NCI-H774 (cell line): ENCODE measurements around the gene WDR82.

Experiments used
- DNase-seq: peaks from one replicate; lab custom pipeline; 2025; lab: John Stamatoyannopoulos, UW

Gene WDR82

GRCh38 chr3:52254608-52255007, 23.8 kb downstream of the WDR82 start:
- DNase-seq, result no peak

GRCh38 chr3:52253314-52254304, 24.8 kb downstream of the WDR82 start:
- DNase-seq, result no peak

GRCh38 chr3:52250122-52250521, 28.3 kb downstream of the WDR82 start:
- no peak for DNase-seq

- no peak for DNase-seq
These were observed 28.8 kb downstream of the WDR82 start for GRCh38 chr3:52249683-52250082.

GRCh38 chr3:52248816-52249547, 29.5 kb downstream of the WDR82 start:
- DNase-seq, result no peak

GRCh38 chr3:52248165-52248541, 30.3 kb downstream of the WDR82 start:
- no peak for DNase-seq

GRCh38 chr3:52247409-52248164, 30.9 kb downstream of the WDR82 start:
- no peak for DNase-seq

- no peak for DNase-seq
These were observed 31.6 kb downstream of the WDR82 start for GRCh38 chr3:52246728-52247408.

GRCh38 chr3:52246264-52246620, 32.2 kb downstream of the WDR82 start:
- no peak for DNase-seq

- no peak for DNase-seq
These were observed 32.9 kb downstream of the WDR82 start, which contains the start of gene PPM1M for GRCh38 chr3:52245322-52246263. PPM1M (plus strand) TSS chr3:52245759; CDS start chr3:52245825, 66 bp downstream.

GRCh38 chr3:52243791-52244628, 34.4 kb downstream of the WDR82 start:
- DNase-seq, result no peak

- no peak for DNase-seq
These were observed 36.4 kb downstream of the WDR82 start for GRCh38 chr3:52242039-52242438.

GRCh38 chr3:52240886-52241370, 37.5 kb downstream of the WDR82 start:
- DNase-seq, result no peak

GRCh38 chr3:52240059-52240885, 38.2 kb downstream of the WDR82 start:
- peak; percentile 44 for DNase-seq

GRCh38 chr3:52238761-52239701, 39.4 kb downstream of the WDR82 start, which contains the start of gene TWF2:
TWF2 (minus strand) TSS chr3:52239158; CDS start chr3:52239016, 142 bp downstream.
- peak; percentile 30 for DNase-seq

GRCh38 chr3:52238193-52238760, 40.2 kb downstream of the WDR82 start:
- DNase-seq, result no peak

GRCh38 chr3:52237657-52238172, 40.7 kb downstream of the WDR82 start:
- no peak for DNase-seq
